ENCODE results near the gene CA10. TPM values are rescaled to one million over a fixed set of nuclear protein-coding genes. Genes with fewer than 3 reads are reported as not detected.

The CA10 gene
- total RNA-seq, 2 donors from 2014 or later = 0.22 to 0.37 TPM

DNA sequence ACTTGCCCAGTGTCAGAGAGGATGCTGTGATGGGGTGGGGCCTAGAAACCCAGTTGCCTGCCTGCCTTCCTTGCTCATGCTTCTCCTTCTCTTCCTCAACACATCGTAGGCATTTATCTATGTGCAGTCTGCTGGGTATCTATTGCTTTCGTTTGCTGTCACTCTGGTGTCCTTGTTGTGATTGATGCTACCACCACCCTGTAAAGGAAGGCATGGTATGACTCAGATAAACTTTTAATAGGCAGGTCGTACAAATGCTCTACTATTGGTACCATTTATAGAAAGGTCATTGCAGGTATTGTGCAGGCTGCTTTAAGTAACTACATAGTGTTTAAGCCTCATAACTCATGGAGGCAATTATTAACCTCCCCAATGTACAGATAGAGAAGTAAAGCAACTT lies 529.3 kb downstream of the CA10 start:
- Histone ChIP-seq H3K9ac (ENCODE audit: extremely low read depth, low read length, poor library complexity, severe bottlenecking) (no peak overlapping the region), H3K27me3 (ENCODE audit: control insufficient read depth, insufficient read depth, low read length, poor library complexity, severe bottlenecking) (no peaks in the 10 kb centered on the region), H3K4me3 (ENCODE audit: low read length) (no peak overlapping the region), H3K9me3 (ENCODE audit: control insufficient read depth, low read length) (no peaks in the 10 kb centered on the region), H3K36me3 (ENCODE audit: control insufficient read depth, insufficient read depth, low read length) (no peaks in the 10 kb centered on the region), H3K4me1 (ENCODE audit: control insufficient read depth, insufficient read depth, low read length) (peaks cover 8% of the 10 kb centered on the region), H3K27ac (ENCODE audit: low read depth, low read length) (no peak overlapping the region)
- no peaks in the 10 kb centered on the region for H3K9me3 Mint-ChIP-seq
- TF ChIP-seq, protein P1, sequence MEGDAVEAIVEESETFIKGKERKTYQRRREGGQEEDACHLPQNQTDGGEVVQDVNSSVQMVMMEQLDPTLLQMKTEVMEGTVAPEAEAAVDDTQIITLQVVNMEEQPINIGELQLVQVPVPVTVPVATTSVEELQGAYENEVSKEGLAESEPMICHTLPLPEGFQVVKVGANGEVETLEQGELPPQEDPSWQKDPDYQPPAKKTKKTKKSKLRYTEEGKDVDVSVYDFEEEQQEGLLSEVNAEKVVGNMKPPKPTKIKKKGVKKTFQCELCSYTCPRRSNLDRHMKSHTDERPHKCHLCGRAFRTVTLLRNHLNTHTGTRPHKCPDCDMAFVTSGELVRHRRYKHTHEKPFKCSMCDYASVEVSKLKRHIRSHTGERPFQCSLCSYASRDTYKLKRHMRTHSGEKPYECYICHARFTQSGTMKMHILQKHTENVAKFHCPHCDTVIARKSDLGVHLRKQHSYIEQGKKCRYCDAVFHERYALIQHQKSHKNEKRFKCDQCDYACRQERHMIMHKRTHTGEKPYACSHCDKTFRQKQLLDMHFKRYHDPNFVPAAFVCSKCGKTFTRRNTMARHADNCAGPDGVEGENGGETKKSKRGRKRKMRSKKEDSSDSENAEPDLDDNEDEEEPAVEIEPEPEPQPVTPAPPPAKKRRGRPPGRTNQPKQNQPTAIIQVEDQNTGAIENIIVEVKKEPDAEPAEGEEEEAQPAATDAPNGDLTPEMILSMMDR (conservative IDR thresholded peaks at IDR 0.05) = no peak
- H3K36me3 Mint-ChIP-seq (ENCODE audit: low read depth) = no peaks in the 10 kb centered on the region
- no peak overlapping the region for H3K27ac Mint-ChIP-seq
- no peaks in the 10 kb centered on the region for H3K27me3 Mint-ChIP-seq (ENCODE audit: insufficient read depth)
- H3K4me3 Mint-ChIP-seq = no peak overlapping the region
- WGBS, 2 experiments (ENCODE audit: insufficient coverage in 1 of 2, insufficient read length in 1 of 2) = 86 to 100% methylated on average over 1 to 3 of the region's 3 CpGs
- H3K4me1 Mint-ChIP-seq = peaks cover 11% of the 10 kb centered on the region
- DNase-seq = no peak

DNA sequence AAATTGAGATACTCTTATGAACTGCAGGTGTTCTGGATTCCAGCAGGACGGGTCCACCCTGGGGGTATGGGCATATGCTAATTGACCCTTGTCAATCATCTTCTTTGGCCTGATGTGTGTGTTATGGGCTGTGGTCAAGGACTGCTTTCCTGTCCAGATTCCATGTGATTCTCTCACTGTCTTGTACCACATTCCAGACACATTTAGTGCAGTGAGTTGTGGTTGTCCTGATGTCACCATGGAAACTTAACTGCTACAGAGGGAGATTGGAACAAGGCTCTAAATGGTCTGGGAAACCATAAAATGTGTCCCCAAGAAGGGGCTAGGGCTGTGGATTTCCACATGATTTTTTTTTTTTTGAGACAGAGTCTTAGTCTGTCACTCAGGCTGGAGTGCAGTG lies 530.7 kb downstream of the CA10 start:
- Mint-ChIP-seq H3K27me3 (ENCODE audit: insufficient read depth) (no peaks in the 10 kb centered on the region), H3K36me3 (ENCODE audit: low read depth) (no peaks in the 10 kb centered on the region), H3K4me3 (no peak overlapping the region), H3K4me1 (peaks cover 11% of the 10 kb centered on the region), H3K27ac (no peak overlapping the region), H3K9me3 (peaks cover 2% of the 10 kb centered on the region)
- H3K27me3 ChIP-seq (ENCODE audit: control insufficient read depth, insufficient read depth, low read length, poor library complexity, severe bottlenecking) = no peaks in the 10 kb centered on the region
- no peaks in the 10 kb centered on the region for H3K36me3 ChIP-seq (ENCODE audit: control insufficient read depth, insufficient read depth, low read length)
- H3K4me3 ChIP-seq (ENCODE audit: low read length) = no peak overlapping the region
- no peak overlapping the region for H3K27ac ChIP-seq (ENCODE audit: low read depth, low read length)
- peaks cover 8% of the 10 kb centered on the region for H3K4me1 ChIP-seq (ENCODE audit: control insufficient read depth, insufficient read depth, low read length)
- H3K9ac ChIP-seq (ENCODE audit: extremely low read depth, low read length, poor library complexity, severe bottlenecking) = no peak overlapping the region
- WGBS, 2 experiments (ENCODE audit: insufficient coverage in 1 of 2, insufficient read length in 1 of 2) = 83% methylated on average over 1 of the region's 1 CpG; no CpG with 5 or more reads in 1 of the 2 experiments
- TF ChIP-seq, protein P1 (conservative IDR thresholded peaks at IDR 0.05) = no peak
- DNase-seq = no peak
- no peaks in the 10 kb centered on the region for H3K9me3 ChIP-seq (ENCODE audit: control insufficient read depth, low read length)

DNA sequence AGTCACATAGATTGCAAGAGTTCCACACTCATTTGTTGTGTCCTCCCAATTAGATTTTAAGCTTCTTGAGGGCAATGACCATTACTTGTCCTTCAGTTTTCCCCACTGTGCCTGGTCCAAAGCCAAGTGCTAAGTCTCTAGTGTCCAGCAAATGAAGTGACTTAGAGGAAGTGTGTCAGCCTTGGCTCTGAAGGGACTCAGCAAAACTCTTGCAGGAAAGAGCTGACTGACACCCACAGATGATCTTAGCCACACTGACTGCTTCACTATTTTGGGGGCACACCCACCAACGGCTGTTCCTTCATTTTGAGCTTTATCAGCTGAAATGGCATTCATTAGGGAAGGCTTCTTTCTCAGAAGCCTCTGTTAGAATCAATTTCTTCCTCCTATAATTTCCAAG lies 540.0 kb downstream of the CA10 start:
- DNase-seq = peak; percentile 21
- Mint-ChIP-seq H3K4me1 (no peaks in the 10 kb centered on the region), H3K4me3 (no peak overlapping the region), H3K36me3 (ENCODE audit: low read depth) (no peaks in the 10 kb centered on the region), H3K27ac (no peak overlapping the region), H3K27me3 (ENCODE audit: insufficient read depth) (peaks cover 18% of the 10 kb centered on the region), H3K9me3 (no peaks in the 10 kb centered on the region)
- 76 to 90% methylated on average over 1 of the region's 1 CpG for WGBS, 2 experiments (ENCODE audit: insufficient coverage in 1 of 2, insufficient read length in 1 of 2)
- Histone ChIP-seq H3K27ac (ENCODE audit: low read depth, low read length) (no peak overlapping the region), H3K4me1 (ENCODE audit: control insufficient read depth, insufficient read depth, low read length) (no peaks in the 10 kb centered on the region), H3K9ac (ENCODE audit: extremely low read depth, low read length, poor library complexity, severe bottlenecking) (no peak overlapping the region), H3K4me3 (ENCODE audit: low read length) (no peak overlapping the region), H3K9me3 (ENCODE audit: control insufficient read depth, low read length) (no peaks in the 10 kb centered on the region), H3K36me3 (ENCODE audit: control insufficient read depth, insufficient read depth, low read length) (no peaks in the 10 kb centered on the region), H3K27me3 (ENCODE audit: control insufficient read depth, insufficient read depth, low read length, poor library complexity, severe bottlenecking) (peaks cover 6% of the 10 kb centered on the region)
- TF ChIP-seq, protein P1 (conservative IDR thresholded peaks at IDR 0.05) = no peak
